K562 (cell line): ENCODE results near the gene FLRT1. TPM values are rescaled to one million over a fixed set of nuclear protein-coding genes. Genes with fewer than 3 reads are reported as not detected.

Experiments used
- ATAC-seq: fragments of 200-7000 bp; cut with Tn5 transposase; 3 replicates; pipeline ENCODE4 v1.9.1; 2020; ENCODE audit warnings: moderate library complexity
- BruUV-seq: library from RNA; stranded (reverse); fragments of 400-500 nt; replicated peaks from 2 replicates; lab custom pipeline; 2021; lab: Mats Ljungman, UMichigan
- CTCF ChIA-PET: fragments of 300-600 bp; formaldehyde crosslinking; extraction: SDS; loops from one replicate; lab custom pipeline; 2021; ENCODE audit warnings: low intra/inter-chr PET ratio; lab: Yijun Ruan, JAX
- POLR2A ChIA-PET: fragments of 300-600, 350-650 bp; sonication (Branson Sonifier 250); formaldehyde crosslinking; extraction: SDS; loops from one replicate; lab custom pipeline; 2021; ENCODE audit warnings: antibody characterized with exemption, inconsistent platforms; lab: Yijun Ruan, JAX
- DNase-seq, 4 experiments: peaks; one replicate each; pipeline versions ENCODE4 v3.0.0 to v3.0.0-alpha.2; 2011 to 2018; ENCODE audit warnings: low spot score in 3 of 4, mixed read lengths in 3 of 4; ENCODE audit errors: extremely low read depth in 1 of 4
- FAIRE-seq: peaks from 2 replicates; lab custom pipeline; 2011; peaks lifted over from hg19 to GRCh38; lab: Jason Lieb, UNC
- H2AFZ ChIP-seq: 2 replicates; pipeline ENCODE4 v1.6.0; 2011; ENCODE audit warnings: low read depth, low read length, control low read depth, inconsistent platforms
- H3K27ac ChIP-seq: fragments of 200-600 bp; 3 replicates; pipeline ENCODE4 v1.8.0; 2011; ENCODE audit warnings: low read depth, mild to moderate bottlenecking, control low read depth, inconsistent platforms, low read length, moderate library complexity, mixed read lengths; ENCODE audit errors: extremely low read depth
- H3K27me3 ChIP-seq, 2 experiments: fragments of 300-600 bp in 1 of 2; 2 replicates in 1 of 2; 3 replicates in 1 of 2; pipeline versions ENCODE4 v1.6.0 to v1.8.0; 2011; ENCODE audit warnings: inconsistent platforms in 2 of 2, low read length in 2 of 2, mild to moderate bottlenecking in 1 of 2, mixed read lengths in 1 of 2, moderate library complexity in 1 of 2; ENCODE audit not compliant: control insufficient read depth in 2 of 2, insufficient read depth in 2 of 2
- H3K36me3 ChIP-seq: fragments of 300-600 bp; 3 replicates; pipeline ENCODE4 v1.8.0; 2011; ENCODE audit warnings: mild to moderate bottlenecking, low read length, inconsistent platforms; ENCODE audit not compliant: control insufficient read depth, insufficient read depth
- H3K4me1 ChIP-seq, 2 experiments: fragments of 200-600 bp in 1 of 2; replicated peaks in 1 of 2; 2 replicates in 1 of 2; 3 replicates in 1 of 2; pipeline versions ENCODE4 v1.5.1 to v1.8.0; 2011; ENCODE audit warnings: inconsistent platforms in 2 of 2, low read length in 2 of 2, mild to moderate bottlenecking in 1 of 2, mixed read lengths in 1 of 2, moderate library complexity in 1 of 2; ENCODE audit not compliant: control insufficient read depth in 2 of 2, insufficient read depth in 2 of 2
- H3K4me2 ChIP-seq: 2 replicates; pipeline ENCODE4 v1.6.1; 2011; ENCODE audit warnings: low read length, control low read depth, inconsistent platforms, mixed read lengths; ENCODE audit not compliant: insufficient read depth
- H3K4me3 ChIP-seq: fragments of 200-600 bp; sonication (generic), shearing (Covaris generic); 2 replicates; pipeline ENCODE4 v1.5.1; 2016; ENCODE audit warnings: control low read depth, inconsistent platforms
- H3K79me2 ChIP-seq: fragments of 200-600 bp; 3 replicates; pipeline ENCODE4 v1.8.0; 2011; ENCODE audit warnings: low read length, inconsistent platforms; ENCODE audit not compliant: control insufficient read depth, insufficient read depth
- H3K9ac ChIP-seq, 2 experiments: 2 replicates each; pipeline versions ENCODE4 v1.6.0 to v1.6.1; 2011; ENCODE audit warnings: low read depth in 2 of 2, low read length in 2 of 2, control low read depth in 1 of 2, inconsistent platforms in 1 of 2, mild to moderate bottlenecking in 1 of 2, mixed read lengths in 1 of 2; ENCODE audit not compliant: insufficient read depth in 1 of 2
- H3K9me1 ChIP-seq: one replicate; pipeline ENCODE4 v1.6.0; 2011; ENCODE audit warnings: inconsistent platforms, mild to moderate bottlenecking, low read length, moderate library complexity; ENCODE audit not compliant: control insufficient read depth, insufficient read depth
- H3K9me3 ChIP-seq: replicated peaks from 2 replicates; pipeline ENCODE4 v1.5.1; 2011; ENCODE audit warnings: low read depth, low read length, inconsistent platforms; ENCODE audit not compliant: control insufficient read depth, insufficient read depth
- H4K20me1 ChIP-seq: replicated peaks from 2 replicates; pipeline ENCODE4 v1.6.1; 2011; ENCODE audit warnings: low read length, inconsistent platforms, mixed read lengths; ENCODE audit not compliant: control insufficient read depth, insufficient read depth
- BRCA1 ChIP-seq, 2 experiments: fragments of 450-650 bp in 1 of 2; sonication (generic) in 1 of 2; formaldehyde crosslinking in 1 of 2; IDR thresholded peaks; 2 replicates each; pipeline versions ENCODE4 v1.5.0 to v1.6.1; 2017 to 2020; ENCODE audit warnings: mild to moderate bottlenecking in 1 of 2, missing genetic modification reagents in 1 of 2
- CBX2 ChIP-seq: fragments of 200-600 bp; sonication (generic); IDR thresholded peaks from one replicate; pipeline ENCODE4 v1.6.1; 2012; ENCODE audit warnings: mild to moderate bottlenecking, low read length, inconsistent platforms; ENCODE audit not compliant: insufficient read depth, poor library complexity, severe bottlenecking
- CREB3L1 ChIP-seq: fragments of 450-650 bp; IDR thresholded peaks from 2 replicates; pipeline ENCODE4 v1.6.1; 2014; ENCODE audit warnings: low read depth, mild to moderate bottlenecking, moderate library complexity, borderline replicate concordance
- E2F3 ChIP-seq: fragments of 250-450 bp; sonication (Bioruptor Pico); IDR thresholded peaks from 2 replicates; pipeline ENCODE4 v1.4.0; 2020; ENCODE audit warnings: mild to moderate bottlenecking
- GTF2B ChIP-seq: IDR thresholded peaks from 2 replicates; pipeline ENCODE4 v1.6.1; 2011; ENCODE audit not compliant: insufficient read length; ENCODE audit errors: extremely low read depth
- GTF2F1 ChIP-seq: IDR thresholded peaks from 2 replicates; pipeline ENCODE4 v1.6.1; 2011; ENCODE audit warnings: low read depth, low read length, improper control_type of control experiment
- PCBP1 ChIP-seq: fragments of 200-400 bp; formaldehyde crosslinking; IDR thresholded peaks from 2 replicates; pipeline ENCODE4 v1.6.1; 2018; ENCODE audit warnings: mild to moderate bottlenecking, low read depth, low read length; ENCODE audit not compliant: poor library complexity, severe bottlenecking
- PHF8 ChIP-seq: fragments of 200-600 bp; sonication (generic); IDR thresholded peaks from 2 replicates; pipeline ENCODE4 v1.6.1; 2012; ENCODE audit warnings: mixed run types, mild to moderate bottlenecking, inconsistent platforms, low read length, moderate library complexity, borderline replicate concordance
- PML ChIP-seq: IDR thresholded peaks from 2 replicates; pipeline ENCODE4 v1.6.1; 2012; ENCODE audit warnings: low read length, inconsistent platforms
- RHOXF2B ChIP-seq: fragments of 250-450 bp; sonication (Bioruptor Pico); conservative IDR thresholded peaks from 2 replicates; pipeline ENCODE4 v1.5.1; 2021
- XRCC3 ChIP-seq: fragments of 450-650 bp; IDR thresholded peaks from 2 replicates; pipeline ENCODE4 v1.6.1; 2017; ENCODE audit warnings: mild to moderate bottlenecking, moderate library complexity
- ZFPM2 ChIP-seq: fragments of 250-450 bp; sonication (Bioruptor Pico); IDR thresholded peaks from 2 replicates; pipeline ENCODE4 v1.5.1; 2022; ENCODE audit warnings: mild to moderate bottlenecking
- ZNF79 ChIP-seq: fragments of 250-450 bp; sonication (Bioruptor Pico); IDR thresholded peaks from 2 replicates; pipeline ENCODE4 v1.4.0; 2020; ENCODE audit warnings: low read depth, mild to moderate bottlenecking, moderate library complexity
- WGBS: fragments of 100-300 bp; shearing (Covaris generic); methylation state at CpG from one replicate; pipeline ENCODE4 v1.1.6; 2016; ENCODE audit warnings: low coverage, mixed read lengths; ENCODE audit not compliant: insufficient coverage; ENCODE audit errors: missing lambda C conversion rate; 5-methylcytosine and 5-hydroxymethylcytosine counted together
- in situ Hi-C: fragments of 300-500 bp; cut with MboI; formaldehyde crosslinking; loops from 4 replicates; pipeline ENCODE4 v1.15.0; 2018; ENCODE audit warnings: inconsistent platforms, mixed read lengths
- intact Hi-C: fragments of 100-400 bp; cut with micrococcal nuclease; formaldehyde crosslinking; loops from 2 replicates; pipeline ENCODE4 v1.14.2; 2022
- polyA plus RNA-seq, 8 experiments: library from polyadenylated mRNA; depleted of rRNA in 4 of 8; stranded (reverse) in 5 of 8; unstranded in 3 of 8; fragments of >200 nt; fragmentation: Nextera tagmentation in 2 of 8; fragmentation: Illumina TruSeq in 1 of 8; extraction: Ambion mirVana in 2 of 8; extraction: Trizol in 1 of 8; gene quantifications; 2 replicates each; pipeline versions ENCODE4 v1.2.1 to v1.2.3, GENCODE V29; 2011 to 2014; ENCODE audit warnings: inconsistent platforms in 1 of 8, missing spikeins in 1 of 8
- total RNA-seq, 7 experiments: library from RNA; depleted of rRNA in 6 of 7; stranded (reverse); fragments of >200 nt in 6 of 7; fragmentation: Illumina TruSeq in 2 of 7; extraction: Trizol in 2 of 7; gene quantifications; 2 replicates each; pipeline versions ENCODE4 v1.2.1 to v1.2.3, GENCODE V29; 2011 to 2021; ENCODE audit warnings: low replicate concordance in 1 of 7

The FLRT1 gene
- total and polyA plus RNA-seq, 9 of the 15 experiments (the other 6 are each of a cell fraction or from before 2014, with no cell fraction given): not detected

GRCh38 chr11:64029773-64030172 lies 6.0 kb upstream of the FLRT1 start:
- WGBS: 34% methylated on average over 4 of the region's 8 CpGs
- H4K20me1 ChIP-seq: peaks cover 68% of the 10 kb centered on the region
- in situ Hi-C loops: no loop called here
- intact Hi-C loops: no loop called here
- no peak overlapping the region for H3K27ac ChIP-seq
- CTCF ChIA-PET: no interaction called here
- no peaks in the 10 kb centered on the region for H3K36me3 ChIP-seq
- no peaks in the 10 kb centered on the region; a peak in 1 of 5 replicates for H3K27me3 ChIP-seq
- ATAC-seq (no peak), FAIRE-seq (no peak), DNase-seq (no peak)
- peaks cover 0 to 45% of the 10 kb centered on the region in 2 experiments; a peak in 2 of 5 replicates for H3K4me1 ChIP-seq
- BruUV-seq: no TSS peak
- H3K9me1 ChIP-seq: no peaks in the 10 kb centered on the region
- H2AFZ ChIP-seq: no peak overlapping the region
- no peaks in the 10 kb centered on the region for H3K9me3 ChIP-seq
- no peak overlapping the region for H3K9ac ChIP-seq
- no peaks in the 10 kb centered on the region for H3K79me2 ChIP-seq
- TF ChIP-seq PCBP1 (no peak), PHF8 (no peak), CBX2 (no peak), ZFPM2 (CRISPR knock-in tag) (no peak), RHOXF2B (no peak), BRCA1 (IDR thresholded peaks at IDR 0.05) (no peak), BRCA1 (CRISPR knock-in tag; IDR thresholded peaks at IDR 0.05) (no peak), ZNF79 (no peak), XRCC3 (no peak), E2F3 (CRISPR knock-in tag) (no peak), GTF2B (no peak), PML (no peak), CREB3L1 (no peak), GTF2F1 (no peak)
- TF ChIP-seq, all 486 proteins: peak for 0
- H3K4me2 ChIP-seq: no peak overlapping the region
- POLR2A ChIA-PET: interaction anchor here (1.1 kb wide), 1 partner anchor 41 kb away, joined by 3 read pairs; no protein-coding TSS in a partner anchor
- no peak overlapping the region for H3K4me3 ChIP-seq
